Thymus (tissue), 11 donors: Measurements from ENCODE around the gene DYNC1H1. TPM values are rescaled to one million over a fixed set of nuclear protein-coding genes. Genes with fewer than 3 reads are reported as not detected.

Experiments used
- DNase-seq, 9 donors: peaks; one replicate each; pipeline ENCODE4 v3.0.0-alpha.2; 2013; ENCODE audit warnings: low spot score in 9 of 9, low read depth in 6 of 9, missing footprints in 1 of 9
- H3K27ac ChIP-seq, 2 donors: one replicate each; pipeline ENCODE4 v1.5.1; 2013; ENCODE audit warnings: control low read depth in 1 of 2, low read depth in 1 of 2, low read length in 1 of 2, mild to moderate bottlenecking in 1 of 2, moderate library complexity in 1 of 2
- H3K27me3 ChIP-seq, 2 donors: one replicate each; pipeline ENCODE4 v1.5.1; 2013; ENCODE audit warnings: low read length in 1 of 2; ENCODE audit not compliant: control insufficient read depth in 2 of 2, insufficient read depth in 1 of 2
- H3K36me3 ChIP-seq, 2 donors: one replicate each; pipeline ENCODE4 v1.5.1; 2013; ENCODE audit warnings: low read length in 1 of 2, mild to moderate bottlenecking in 1 of 2, moderate library complexity in 1 of 2; ENCODE audit not compliant: control insufficient read depth in 2 of 2, insufficient read depth in 2 of 2
- H3K4me1 ChIP-seq, 2 donors: one replicate each; pipeline ENCODE4 v1.5.1; 2013; ENCODE audit warnings: low read length in 2 of 2; ENCODE audit not compliant: control insufficient read depth in 2 of 2, insufficient read depth in 2 of 2
- H3K4me3 ChIP-seq, 2 donors: one replicate each; pipeline ENCODE4 v1.5.1; 2013; ENCODE audit warnings: low read length in 2 of 2, control low read depth in 1 of 2, mild to moderate bottlenecking in 1 of 2
- H3K9me3 ChIP-seq, 2 donors: one replicate each; pipeline ENCODE4 v1.5.1; 2013; ENCODE audit warnings: low read length in 1 of 2, mild to moderate bottlenecking in 1 of 2; ENCODE audit not compliant: control insufficient read depth in 2 of 2, insufficient read depth in 1 of 2
- WGBS: extraction: QIAGEN DNeasy Blood & Tissue Kit; methylation state at CpG from one replicate; pipeline ENCODE4 v1.1.7; 2013; 5-methylcytosine and 5-hydroxymethylcytosine counted together
- polyA plus RNA-seq: library from polyadenylated mRNA; stranded (reverse); fragments of 200-250 nt; gene quantifications from one replicate; pipeline ENCODE4 v1.2.3, GENCODE V29; 2013
- total RNA-seq: library from RNA; stranded (reverse); fragments of 120-200 nt; gene quantifications from one replicate; pipeline ENCODE4 v1.2.4, GENCODE V29; 2013
- donor health status: healthy.

Gene DYNC1H1
- total and polyA plus RNA-seq, 2 donors, result 111 to 114 TPM

DNA sequence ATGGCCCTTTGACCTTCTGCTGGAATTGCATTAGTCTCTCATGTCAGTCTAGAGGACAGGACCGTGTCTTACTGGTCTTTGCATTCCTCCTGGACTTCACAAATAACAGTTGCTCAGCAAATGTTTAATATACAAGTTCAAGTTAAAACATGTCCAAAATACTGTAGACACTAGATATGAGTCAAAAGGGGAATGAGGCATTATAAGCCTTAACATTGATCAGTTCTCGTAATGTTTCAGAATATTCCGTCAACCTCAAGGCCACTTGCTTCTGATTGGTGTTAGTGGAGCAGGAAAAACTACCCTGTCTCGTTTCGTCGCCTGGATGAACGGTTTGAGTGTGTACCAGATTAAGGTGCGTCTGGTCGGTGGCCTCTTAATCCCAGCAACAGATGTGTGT is 62.6 kb downstream of the DYNC1H1 start:
- H3K36me3 ChIP-seq, result peaks cover 70 to 80% of the 10 kb centered on the region in 2 donors
- no peaks in the 10 kb centered on the region for H3K9me3 ChIP-seq
- peak overlapping the region in 1 of 2 donors; percentile 2 for H3K27ac ChIP-seq
- H3K27me3 ChIP-seq, result no peaks in the 10 kb centered on the region
- peaks cover 32 to 41% of the 10 kb centered on the region in 2 donors for H3K4me1 ChIP-seq
- WGBS, result 96% methylated on average over 9 of the region's 9 CpGs
- H3K4me3 ChIP-seq, result no peak overlapping the region
- no peak for DNase-seq

DNA sequence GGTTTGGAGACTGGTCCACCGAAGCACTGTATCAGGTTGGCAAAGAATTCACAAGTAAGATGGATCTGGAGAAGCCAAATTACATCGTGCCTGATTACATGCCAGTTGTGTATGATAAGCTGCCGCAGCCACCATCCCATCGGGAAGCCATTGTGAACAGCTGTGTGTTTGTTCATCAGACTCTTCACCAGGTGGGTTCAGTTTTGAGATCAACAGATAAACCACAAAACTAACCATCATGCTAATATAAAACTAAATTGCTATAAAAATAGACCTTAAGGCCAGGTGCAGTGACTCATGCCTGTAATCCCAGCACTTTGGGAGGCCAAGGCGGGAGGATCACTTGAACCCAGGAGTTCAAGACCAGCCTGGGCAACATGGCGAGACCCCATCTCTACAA is 63.6 kb downstream of the DYNC1H1 start:
- H3K27ac ChIP-seq, result no peak overlapping the region

DNA sequence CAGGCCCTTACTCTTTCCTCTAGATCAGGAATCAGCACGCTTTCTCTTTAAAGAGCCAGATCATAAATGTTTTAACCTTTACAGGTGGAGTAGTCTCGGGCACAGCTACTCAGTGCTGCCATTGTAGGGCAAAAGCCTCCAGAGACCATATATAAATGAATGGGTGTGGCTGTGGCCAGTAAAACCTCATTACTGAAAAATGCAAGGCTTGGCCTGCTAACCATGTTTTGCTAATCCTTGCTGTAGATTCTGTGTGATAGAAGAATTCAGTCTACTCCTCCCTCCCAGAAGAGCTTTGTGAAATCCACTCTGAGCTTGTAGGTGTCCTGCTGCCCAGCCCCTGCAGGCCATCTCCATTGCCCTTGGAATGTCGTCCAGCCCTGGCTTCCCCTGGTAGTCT is 64.4 kb downstream of the DYNC1H1 start:
- peaks cover 74 to 84% of the 10 kb centered on the region in 2 donors for H3K36me3 ChIP-seq
- no peak overlapping the region for H3K4me3 ChIP-seq
- H3K27me3 ChIP-seq, result no peaks in the 10 kb centered on the region
- DNase-seq, result no peak
- H3K27ac ChIP-seq, result no peak overlapping the region
- H3K9me3 ChIP-seq, result no peaks in the 10 kb centered on the region
- H3K4me1 ChIP-seq, result peaks cover 32 to 40% of the 10 kb centered on the region in 2 donors
- 95% methylated on average over 3 of the region's 3 CpGs for WGBS

More for the DNA sequence above, 63.6 kb downstream of the DYNC1H1 start:
- Histone ChIP-seq H3K36me3 (peaks cover 74 to 82% of the 10 kb centered on the region in 2 donors), H3K4me1 (peaks cover 32 to 40% of the 10 kb centered on the region in 2 donors), H3K4me3 (no peak overlapping the region), H3K27me3 (no peaks in the 10 kb centered on the region), H3K9me3 (no peaks in the 10 kb centered on the region)
- 52% methylated on average over 6 of the region's 6 CpGs for WGBS
- peak in 1 of 9 donors; percentile 48 for DNase-seq

DNA sequence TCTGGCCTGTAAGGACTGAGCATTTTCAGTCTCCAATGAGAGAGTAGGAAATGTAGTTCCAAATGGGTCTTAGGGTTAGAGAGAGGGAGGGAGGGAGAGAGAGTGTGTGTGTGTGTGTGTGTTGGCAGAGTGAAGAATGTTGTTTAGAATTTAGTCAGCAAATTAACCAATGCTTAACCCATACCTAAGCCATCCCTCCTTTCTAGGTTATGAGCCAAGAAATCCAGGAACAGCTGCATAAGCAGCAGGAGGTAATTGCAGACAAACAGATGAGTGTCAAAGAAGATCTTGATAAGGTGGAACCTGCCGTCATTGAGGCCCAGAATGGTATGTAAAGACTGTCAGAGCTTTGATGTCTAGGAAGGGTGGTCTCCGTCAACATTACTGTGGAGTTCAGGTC is 65.6 kb downstream of the DYNC1H1 start:
- peaks cover 32 to 40% of the 10 kb centered on the region in 2 donors for H3K4me1 ChIP-seq
- H3K27me3 ChIP-seq, result no peaks in the 10 kb centered on the region
- peak in 1 of 9 donors; percentile 32 for DNase-seq
- H3K36me3 ChIP-seq, result peaks cover 75 to 86% of the 10 kb centered on the region in 2 donors
- H3K9me3 ChIP-seq, result no peaks in the 10 kb centered on the region
- H3K27ac ChIP-seq, result peak overlapping the region in 1 of 2 donors; percentile 37
- no peak overlapping the region for H3K4me3 ChIP-seq
- 23% methylated on average over 2 of the region's 2 CpGs for WGBS

DNA sequence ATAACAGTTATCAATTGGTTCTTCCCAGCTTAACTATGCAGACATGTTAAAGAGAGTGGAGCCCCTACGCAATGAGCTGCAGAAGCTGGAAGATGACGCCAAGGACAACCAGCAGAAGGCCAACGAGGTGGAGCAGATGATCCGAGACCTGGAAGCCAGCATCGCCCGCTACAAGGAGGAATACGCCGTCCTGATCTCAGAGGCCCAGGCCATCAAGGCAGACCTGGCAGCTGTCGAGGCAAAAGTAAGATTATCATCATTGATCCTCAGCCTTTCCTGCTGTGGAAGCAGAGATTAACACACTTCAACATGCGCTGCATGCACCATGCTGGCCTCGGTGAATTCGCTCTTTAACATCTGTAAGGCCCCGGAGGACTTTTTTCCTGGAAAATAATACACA is 68.9 kb downstream of the DYNC1H1 start:
- Histone ChIP-seq H3K4me3 (no peak overlapping the region), H3K4me1 (peaks cover 16 to 19% of the 10 kb centered on the region in 2 donors), H3K27ac (no peak overlapping the region), H3K9me3 (no peaks in the 10 kb centered on the region), H3K36me3 (peaks cover 79 to 92% of the 10 kb centered on the region in 2 donors), H3K27me3 (no peaks in the 10 kb centered on the region)
- DNase-seq, result no peak
- WGBS, result 98% methylated on average over 13 of the region's 13 CpGs

DNA sequence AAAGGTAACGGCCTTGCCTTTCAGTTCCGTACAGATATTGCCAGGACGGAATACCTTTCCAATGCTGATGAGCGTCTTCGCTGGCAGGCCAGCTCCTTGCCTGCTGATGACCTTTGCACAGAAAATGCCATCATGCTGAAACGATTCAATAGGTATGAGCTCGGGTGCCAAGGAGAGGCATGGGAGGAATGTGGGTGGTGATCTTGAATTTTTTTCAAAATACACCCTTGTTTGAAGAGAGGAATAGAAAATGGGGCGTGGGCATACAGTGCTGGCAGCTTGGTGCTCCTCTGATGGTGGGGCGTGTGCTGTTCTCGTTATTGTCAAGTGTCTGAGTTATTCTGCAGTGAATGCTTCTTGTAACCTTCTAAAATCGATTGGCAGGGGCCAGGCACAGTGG is 69.9 kb downstream of the DYNC1H1 start:
- H3K4me1 ChIP-seq, result peaks cover 7 to 9% of the 10 kb centered on the region in 2 donors
- H3K9me3 ChIP-seq, result no peaks in the 10 kb centered on the region
- no peak overlapping the region for H3K4me3 ChIP-seq
- WGBS, result 99% methylated on average over 11 of the region's 11 CpGs
- no peaks in the 10 kb centered on the region for H3K27me3 ChIP-seq
- no peak overlapping the region for H3K27ac ChIP-seq
- no peak for DNase-seq
- H3K36me3 ChIP-seq, result peaks cover 84 to 92% of the 10 kb centered on the region in 2 donors

DNA sequence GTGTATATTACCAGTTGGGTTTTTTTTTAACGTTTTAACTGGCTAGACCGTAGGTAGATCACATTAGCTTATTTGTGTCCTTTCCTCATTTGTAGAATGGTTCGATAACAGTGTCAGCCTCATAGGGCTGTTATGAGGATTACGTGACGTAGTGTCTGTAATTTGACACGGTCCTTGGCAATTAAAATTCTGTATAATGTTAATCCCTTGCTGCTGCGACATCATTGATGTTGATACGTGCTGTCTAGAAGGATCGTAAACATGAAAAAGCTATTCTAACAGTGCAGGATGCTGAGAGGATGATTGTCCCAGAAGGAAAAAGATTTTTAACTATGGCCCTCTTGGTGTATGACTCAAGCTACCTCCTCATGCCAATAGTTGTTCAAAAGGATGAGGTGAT is 71.5 kb downstream of the DYNC1H1 start:
- Histone ChIP-seq H3K4me3 (no peak overlapping the region), H3K27me3 (no peaks in the 10 kb centered on the region), H3K27ac (no peak overlapping the region), H3K4me1 (no peaks in the 10 kb centered on the region), H3K9me3 (no peaks in the 10 kb centered on the region), H3K36me3 (peaks cover 87 to 92% of the 10 kb centered on the region in 2 donors)
- 98% methylated on average over 9 of the region's 9 CpGs for WGBS
- DNase-seq, result no peak

DNA sequence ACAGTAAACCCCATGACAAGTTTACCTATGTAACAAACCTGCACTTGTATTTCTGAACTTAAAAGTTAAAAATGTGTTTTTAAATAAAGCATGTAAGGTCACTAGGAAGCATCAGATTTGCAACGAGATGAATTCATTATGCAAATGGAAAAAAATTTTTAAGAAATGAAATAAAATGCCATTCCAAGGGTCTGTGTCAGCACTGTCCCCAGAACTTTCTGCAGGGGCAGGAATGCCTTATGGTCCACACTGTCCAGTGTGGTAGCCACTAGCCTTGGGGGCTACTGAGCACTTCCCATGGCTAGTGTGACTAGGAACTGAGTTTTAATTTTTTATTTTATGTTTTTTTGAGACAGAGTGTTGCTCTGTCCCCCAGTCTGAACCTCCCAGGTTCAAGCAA is 73.3 kb downstream of the DYNC1H1 start:
- WGBS, result 95% methylated on average over 1 of the region's 1 CpG
- DNase-seq, result no peak
- Histone ChIP-seq H3K36me3 (peaks cover 91 to 93% of the 10 kb centered on the region in 2 donors), H3K27ac (no peak overlapping the region), H3K4me1 (no peaks in the 10 kb centered on the region), H3K27me3 (no peaks in the 10 kb centered on the region), H3K9me3 (no peaks in the 10 kb centered on the region), H3K4me3 (no peak overlapping the region)

DNA sequence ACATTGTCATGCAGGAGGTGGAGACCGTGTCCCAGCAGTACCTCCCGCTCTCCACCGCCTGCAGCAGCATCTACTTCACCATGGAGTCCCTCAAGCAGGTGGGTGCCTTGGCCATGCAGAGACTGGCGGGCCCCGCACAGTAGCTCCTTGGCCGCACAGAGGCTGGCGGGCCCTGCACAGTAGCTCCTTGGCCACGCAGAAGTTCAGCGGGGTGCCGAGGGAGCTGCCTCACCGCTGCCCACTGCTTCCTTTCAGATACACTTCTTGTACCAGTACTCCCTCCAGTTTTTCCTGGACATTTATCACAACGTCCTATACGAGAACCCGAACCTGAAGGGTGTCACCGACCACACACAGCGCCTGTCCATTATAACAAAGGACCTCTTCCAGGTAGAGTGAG is 74.8 kb downstream of the DYNC1H1 start:
- Histone ChIP-seq H3K4me1 (no peaks in the 10 kb centered on the region), H3K27me3 (no peaks in the 10 kb centered on the region), H3K27ac (no peak overlapping the region), H3K4me3 (no peak overlapping the region), H3K9me3 (no peaks in the 10 kb centered on the region), H3K36me3 (peaks cover 89 to 92% of the 10 kb centered on the region in 2 donors)
- 97% methylated on average over 16 of the region's 16 CpGs for WGBS
- DNase-seq, result no peak

DNA sequence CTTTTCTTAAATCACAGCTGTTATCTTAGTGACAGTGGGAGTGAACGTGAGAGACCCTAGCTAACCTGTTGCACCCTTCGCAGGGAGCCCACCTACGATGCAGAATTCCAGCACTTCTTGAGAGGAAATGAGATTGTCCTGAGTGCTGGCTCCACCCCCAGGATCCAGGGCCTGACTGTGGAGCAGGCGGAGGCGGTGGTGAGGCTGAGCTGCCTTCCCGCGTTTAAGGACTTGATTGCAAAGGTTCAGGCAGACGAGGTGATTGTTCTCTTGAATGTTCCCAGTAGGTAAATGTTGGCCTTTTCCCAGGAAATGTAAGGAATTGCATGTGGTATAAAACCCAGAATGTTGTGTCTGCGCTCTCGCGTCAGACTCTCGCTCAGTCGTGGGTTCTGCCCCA is 75.8 kb downstream of the DYNC1H1 start:
- Histone ChIP-seq H3K4me3 (no peak overlapping the region), H3K27ac (no peak overlapping the region), H3K36me3 (peaks cover 93 to 95% of the 10 kb centered on the region in 2 donors), H3K9me3 (no peaks in the 10 kb centered on the region), H3K4me1 (no peaks in the 10 kb centered on the region), H3K27me3 (no peaks in the 10 kb centered on the region)
- WGBS, result 98% methylated on average over 13 of the region's 13 CpGs
- DNase-seq, result no peak
